Peyer's patch (tissue), 4 donors: ENCODE measurements around the gene KBTBD7.

Experiments used
- POLR2A ChIP-seq, 2 donors: fragments of 450-650 bp; IDR thresholded peaks; one replicate each; pipeline ENCODE4 v1.5.1; 2017; ENCODE audit warnings: antibody characterized with exemption in 2 of 2, mild to moderate bottlenecking in 2 of 2, moderate library complexity in 2 of 2
- TF ChIP-seq, protein P1 (sequence below), 6 experiments: fragments of 450-650 bp in 4 of 6; fragments of 200-600 bp in 2 of 6; sonication (generic) in 1 of 6; IDR thresholded peaks; one replicate each; pipeline ENCODE4 v1.5.1; 2017 to 2019; ENCODE audit warnings: antibody characterized with exemption in 6 of 6, mild to moderate bottlenecking in 3 of 6, moderate library complexity in 1 of 6

- TF ChIP-seq, protein P1, sequence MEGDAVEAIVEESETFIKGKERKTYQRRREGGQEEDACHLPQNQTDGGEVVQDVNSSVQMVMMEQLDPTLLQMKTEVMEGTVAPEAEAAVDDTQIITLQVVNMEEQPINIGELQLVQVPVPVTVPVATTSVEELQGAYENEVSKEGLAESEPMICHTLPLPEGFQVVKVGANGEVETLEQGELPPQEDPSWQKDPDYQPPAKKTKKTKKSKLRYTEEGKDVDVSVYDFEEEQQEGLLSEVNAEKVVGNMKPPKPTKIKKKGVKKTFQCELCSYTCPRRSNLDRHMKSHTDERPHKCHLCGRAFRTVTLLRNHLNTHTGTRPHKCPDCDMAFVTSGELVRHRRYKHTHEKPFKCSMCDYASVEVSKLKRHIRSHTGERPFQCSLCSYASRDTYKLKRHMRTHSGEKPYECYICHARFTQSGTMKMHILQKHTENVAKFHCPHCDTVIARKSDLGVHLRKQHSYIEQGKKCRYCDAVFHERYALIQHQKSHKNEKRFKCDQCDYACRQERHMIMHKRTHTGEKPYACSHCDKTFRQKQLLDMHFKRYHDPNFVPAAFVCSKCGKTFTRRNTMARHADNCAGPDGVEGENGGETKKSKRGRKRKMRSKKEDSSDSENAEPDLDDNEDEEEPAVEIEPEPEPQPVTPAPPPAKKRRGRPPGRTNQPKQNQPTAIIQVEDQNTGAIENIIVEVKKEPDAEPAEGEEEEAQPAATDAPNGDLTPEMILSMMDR (IDR thresholded peaks at IDR 0.05) = no peak
- TF ChIP-seq POLR2A (IDR thresholded peaks at IDR 0.05) = no peak
These were observed 900 bp downstream of the KBTBD7 start for GRCh38 chr13:41193469-41193868.
